Renal cortical epithelial cell (primary cell): ENCODE measurements around the gene SSBP4. TPM values are rescaled to one million over a fixed set of nuclear protein-coding genes. Genes with fewer than 3 reads are reported as not detected.

ENCODE experiments used
- DNase-seq: peaks from one replicate; pipeline ENCODE4 v3.0.0-alpha.2; 2011; ENCODE audit warnings: low read depth
- total RNA-seq: library from RNA; depleted of rRNA; stranded (reverse); fragments of >200 nt; gene quantifications from 2 replicates; pipeline ENCODE4 v1.2.3, GENCODE V29; 2014

The SSBP4 gene
- total RNA-seq, 1 donor from 2014 or later, result 40.5 TPM

DNA sequence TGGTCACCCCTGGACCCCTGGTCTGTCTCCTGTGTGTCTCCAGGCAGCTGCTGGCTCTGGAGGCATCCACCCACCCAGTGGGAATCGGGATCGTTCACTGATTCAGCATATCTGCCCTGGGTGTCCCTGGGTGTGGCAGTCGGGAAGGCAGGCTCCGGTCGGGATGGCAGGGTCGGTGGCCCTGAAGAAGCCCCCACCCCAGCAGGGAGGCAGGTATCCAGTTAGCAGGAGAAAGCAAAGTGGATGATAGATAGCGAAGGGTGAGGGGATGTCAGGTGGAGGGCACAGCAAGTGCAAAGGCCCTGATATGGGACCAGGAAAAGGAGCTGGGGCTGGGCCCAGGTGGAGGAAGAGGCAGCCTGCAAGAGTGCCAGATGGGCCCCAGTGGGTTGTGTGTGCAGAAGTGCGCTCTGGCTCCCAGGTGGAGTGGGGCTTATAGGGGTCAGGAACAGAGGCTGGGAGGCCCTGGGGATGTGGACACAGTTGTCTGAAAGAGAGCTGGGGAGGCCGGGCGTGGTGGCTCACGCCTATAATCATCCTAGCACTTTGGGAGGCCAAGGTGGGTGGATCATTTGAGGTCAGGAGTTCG lies 2.3 kb downstream of the SSBP4 start:
- no peak for DNase-seq

DNA sequence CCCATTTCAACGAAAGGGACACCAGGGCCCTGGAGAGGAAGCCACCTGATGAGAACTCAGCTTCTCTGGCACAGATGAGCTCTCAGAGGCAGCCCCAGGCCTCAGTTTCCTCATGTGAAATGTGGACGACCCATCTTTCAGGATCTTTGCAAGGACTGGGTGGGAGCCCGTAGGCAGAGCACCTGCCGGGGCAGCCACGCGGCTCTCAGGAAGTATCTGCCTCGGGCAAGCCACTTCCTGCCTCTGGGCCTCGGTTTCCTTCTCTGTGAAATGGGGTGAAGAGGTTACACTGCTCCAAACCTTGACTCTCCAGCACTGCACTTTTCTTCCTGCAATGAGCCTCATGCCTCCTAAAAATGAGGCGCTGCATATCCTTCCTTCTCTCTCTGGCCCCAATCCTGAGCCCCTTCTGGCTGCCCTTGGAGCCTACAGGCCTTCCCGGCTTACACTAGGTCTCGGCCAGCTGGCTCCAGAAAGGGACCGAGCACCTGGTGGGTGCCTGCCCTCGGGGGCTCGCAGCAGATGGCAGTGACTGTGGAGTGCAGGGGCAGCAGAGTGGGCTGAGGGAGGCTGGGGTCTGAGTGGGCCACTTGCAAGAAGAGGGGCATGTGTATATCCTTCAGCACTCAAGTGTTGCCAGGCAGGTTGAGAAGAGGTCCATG lies 3.5 kb downstream of the SSBP4 start:
- no peak for DNase-seq

DNA sequence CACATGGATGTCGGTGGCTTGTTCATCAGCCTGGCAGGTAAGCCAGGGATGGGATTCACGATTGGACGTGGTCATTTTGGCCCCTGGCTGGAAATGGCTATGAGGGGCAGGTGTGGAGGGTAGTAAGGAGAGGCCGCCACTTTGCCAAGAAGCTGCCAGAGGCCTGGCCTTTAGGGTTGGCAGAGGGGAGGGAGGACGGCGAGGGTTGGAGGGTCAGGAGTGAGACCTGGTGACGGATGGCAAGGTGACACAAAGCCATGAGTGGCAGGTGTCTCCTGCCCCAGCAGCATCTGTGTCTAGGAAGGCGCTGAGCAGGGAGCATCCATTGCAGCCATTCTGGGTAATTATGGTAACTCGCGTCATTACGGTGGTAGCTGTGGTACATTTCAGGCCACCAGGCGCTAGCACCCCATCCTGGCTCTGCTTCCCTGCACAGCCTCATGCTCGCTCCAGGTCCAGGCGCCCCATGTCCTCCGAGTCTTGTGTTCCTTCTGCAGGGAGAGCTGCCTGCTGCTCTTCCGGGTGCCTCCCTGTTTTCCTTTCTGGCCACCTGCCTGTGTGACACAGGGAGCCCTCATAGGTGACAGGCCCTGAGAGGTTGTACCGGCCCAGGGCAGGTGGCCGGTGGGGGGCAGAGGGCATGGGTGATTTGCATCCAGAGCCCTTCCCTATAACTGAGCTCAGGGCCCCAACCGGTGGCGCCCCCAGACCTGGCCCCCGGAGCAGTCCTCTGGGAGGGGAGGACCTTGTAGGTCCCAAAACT lies 4.2 kb downstream of the SSBP4 start:
- no peak for DNase-seq

DNA sequence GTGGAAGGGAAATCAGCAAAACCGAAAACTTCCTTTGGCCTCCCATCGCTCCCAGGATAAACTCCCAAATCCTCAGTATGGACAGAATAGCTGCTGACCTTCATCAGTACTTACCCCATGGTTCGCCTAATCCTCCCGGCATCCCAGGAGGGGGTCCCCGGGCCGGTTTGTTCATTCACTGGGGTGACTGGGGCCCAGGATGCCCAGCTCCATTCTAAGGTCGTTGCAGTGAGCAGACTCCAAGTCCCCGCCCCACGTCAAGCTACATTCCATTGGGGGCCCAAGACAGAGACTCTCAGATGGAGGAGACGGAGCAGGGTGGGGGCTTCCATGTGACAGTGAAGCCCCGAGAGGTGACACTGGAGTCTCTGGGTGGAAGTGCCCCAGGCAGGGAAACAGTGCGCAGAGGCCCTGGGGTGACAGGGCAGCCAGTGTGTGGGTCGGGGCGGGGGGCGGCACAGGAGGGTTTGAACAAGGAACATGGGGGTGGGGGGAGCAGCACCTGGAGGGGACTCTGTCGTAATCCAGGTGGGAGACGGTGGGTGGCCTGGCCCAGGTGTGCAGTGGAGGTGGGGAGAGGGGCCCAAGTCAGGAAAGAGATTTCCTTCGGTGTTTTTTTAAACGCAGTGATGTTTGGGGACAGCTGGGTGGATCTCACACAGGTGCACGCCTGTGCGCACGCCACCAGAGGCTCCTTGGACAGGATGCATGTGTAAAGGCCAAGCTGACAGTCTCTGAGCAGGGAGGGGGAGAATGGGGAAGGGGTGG lies 5.1 kb downstream of the SSBP4 start:
- DNase-seq, result no peak

DNA sequence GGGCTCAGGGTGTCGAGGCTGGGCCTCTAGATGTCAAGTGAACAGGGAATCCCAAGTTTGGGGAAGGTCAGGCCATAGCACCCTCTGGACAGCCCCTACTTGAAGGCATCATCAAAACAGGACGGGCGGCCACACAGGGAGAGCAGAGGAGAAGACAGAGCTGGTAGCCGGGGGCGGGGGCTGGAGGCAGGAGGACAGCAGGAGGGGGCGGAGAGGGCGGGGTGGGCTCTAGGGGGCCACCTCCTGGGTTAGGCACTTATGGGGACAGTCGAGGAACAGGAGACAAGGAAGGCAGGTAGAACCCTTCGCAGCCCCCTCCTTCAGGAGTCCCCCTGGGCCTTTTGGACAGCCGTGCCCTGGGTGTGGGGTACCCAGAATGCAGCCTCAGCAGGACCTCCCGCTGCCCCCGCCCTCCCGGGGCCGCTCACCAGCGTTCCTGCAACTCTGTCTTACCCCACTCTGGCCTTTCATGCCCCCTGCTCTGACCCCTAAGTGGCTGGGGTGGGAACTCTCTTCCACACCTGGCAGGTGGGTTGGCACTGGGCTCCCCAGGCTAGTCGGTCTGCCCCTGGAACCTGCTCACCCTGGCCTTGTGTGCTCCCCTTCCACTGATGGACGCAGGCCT lies 5.8 kb downstream of the SSBP4 start:
- no peak for DNase-seq

DNA sequence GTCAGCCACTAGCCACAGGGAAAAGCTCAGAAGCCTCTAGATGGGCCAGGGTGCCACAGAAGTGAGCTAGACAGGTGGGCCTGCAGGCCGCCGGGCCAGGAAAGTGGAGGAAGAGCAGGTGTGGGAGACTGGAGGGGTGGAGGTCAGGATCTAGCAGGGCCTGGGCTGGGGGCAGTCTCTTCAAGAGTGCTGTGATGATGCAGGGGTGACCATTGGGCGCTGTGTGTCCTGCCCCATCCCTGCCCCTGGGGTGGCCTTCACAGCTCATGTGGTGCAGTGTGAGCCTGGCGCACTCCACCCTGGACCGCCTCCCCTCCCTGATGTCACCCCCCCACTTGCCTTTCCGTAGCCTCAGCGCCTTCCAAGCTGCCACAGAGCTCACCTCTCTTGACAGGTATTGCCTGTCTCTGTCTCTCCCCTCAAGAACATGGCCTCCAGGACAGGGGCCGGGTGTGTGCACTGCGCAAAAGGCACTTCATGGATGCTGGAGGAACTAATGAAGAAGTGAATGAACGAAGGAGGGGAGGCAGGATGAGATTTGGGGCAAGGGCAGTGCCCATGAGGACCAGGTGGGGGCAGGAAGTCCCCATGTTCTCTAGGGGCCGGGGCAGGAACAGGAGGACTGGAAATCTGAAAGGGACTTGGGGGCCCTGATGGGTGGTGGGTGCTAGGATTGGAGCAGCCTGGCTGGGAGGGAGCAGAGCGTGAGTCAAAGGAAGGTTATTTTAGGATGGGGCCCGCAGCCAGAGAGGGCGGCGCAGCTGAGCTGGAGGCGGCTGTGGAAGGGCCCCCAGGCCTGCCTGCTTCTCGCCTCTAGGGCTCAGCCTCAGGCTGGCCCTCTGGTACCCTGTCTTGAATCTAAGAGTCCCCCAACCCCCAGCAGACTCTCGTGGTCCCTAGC lies 6.6 kb downstream of the SSBP4 start:
- DNase-seq, result no peak

DNA sequence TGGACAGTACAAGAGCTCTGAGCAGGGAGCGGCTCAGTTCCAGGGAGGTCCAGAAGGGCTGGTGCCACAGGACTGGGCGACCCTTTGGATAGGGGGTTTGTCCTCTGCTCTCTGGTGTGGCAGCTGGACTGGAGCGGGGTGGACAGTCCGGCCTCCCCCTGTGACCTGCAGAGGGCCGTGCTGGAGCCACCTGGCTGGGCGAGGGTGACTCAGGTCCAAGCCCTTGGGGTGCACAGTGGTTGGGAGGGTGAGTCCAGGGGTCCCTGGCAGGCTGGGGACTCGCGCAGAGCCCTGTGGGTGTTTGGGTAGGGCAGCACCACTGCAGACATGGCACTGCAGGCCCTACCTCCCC lies 7.2 kb downstream of the SSBP4 start:
- no peak for DNase-seq

DNA sequence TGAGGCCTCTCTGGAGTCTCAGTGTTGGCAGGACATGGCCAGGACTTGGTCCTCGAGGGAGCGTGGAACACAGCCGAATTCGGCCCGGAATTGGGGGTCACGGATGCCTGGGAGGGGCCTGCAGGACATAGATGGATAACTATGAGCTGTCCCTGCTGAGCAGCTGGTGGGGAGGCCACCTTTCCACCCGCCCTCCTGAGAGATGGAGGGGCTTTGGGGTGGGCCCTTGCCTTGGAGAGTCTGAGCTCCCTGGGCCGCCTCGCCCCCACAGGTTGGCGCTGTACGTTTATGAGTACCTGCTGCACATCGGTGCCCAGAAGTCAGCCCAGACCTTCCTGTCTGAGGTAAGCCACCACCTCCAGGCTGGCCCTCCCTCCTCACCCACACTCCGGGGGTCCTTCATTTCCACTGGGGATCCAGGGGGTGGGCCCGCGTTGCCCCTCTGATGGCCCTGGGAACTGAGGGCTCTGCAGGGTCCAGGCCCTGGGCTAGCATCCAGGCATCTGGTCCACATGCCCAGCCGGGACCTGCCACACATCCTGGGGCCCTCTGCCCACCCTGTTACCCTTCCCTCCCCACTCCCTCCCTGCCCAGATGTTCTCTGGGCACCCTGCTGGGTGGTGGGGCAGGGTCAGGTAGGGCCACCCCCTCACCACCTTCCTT lies 8.0 kb downstream of the SSBP4 start:
- DNase-seq, result no peak

DNA sequence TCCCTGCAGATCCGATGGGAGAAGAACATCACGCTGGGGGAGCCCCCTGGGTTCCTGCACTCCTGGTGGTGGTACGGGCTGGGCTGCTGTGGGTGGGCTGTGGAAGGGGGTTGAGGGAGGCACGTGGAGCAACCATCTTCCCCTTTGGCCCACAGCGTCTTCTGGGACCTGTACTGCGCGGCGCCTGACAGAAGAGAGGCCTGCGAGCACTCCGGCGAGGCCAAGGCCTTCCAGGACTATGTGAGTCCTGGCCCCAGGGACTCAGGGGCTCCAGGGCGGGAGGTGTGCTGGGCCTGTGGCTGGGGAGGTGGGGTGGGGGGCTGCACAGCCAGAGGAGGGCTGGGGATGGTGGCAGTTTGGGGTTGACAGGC lies 8.5 kb downstream of the SSBP4 start:
- DNase-seq, result no peak

DNA sequence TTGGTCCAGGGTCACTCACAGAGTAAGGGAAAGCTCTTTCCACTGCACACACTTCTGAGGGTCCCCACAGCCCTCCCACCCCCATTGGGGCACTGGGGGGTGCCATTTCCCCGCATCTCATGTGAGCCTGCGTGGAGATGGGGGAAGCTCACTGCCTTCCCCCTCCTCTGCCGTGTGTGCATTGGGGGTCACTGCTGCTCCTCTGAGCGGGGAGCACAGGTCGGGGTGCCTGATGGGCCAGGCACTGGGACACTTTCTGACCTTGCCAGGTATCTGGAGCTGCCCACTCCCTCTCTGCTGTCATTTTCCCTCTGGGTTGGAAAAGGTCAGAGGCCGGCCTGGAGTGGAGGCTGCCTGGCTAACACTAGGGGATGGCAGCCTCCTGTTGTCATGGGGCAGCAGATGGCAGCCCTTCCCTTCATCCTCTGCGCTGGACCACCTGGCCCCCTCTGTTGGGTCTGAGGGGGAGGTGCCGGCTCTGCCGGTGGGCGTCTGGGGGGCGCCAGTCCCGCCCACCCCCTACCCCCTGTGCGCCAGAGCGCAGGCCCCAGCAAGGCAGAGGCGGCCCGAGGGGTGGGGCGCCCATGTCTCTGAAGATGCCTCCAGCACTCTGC lies 9.1 kb downstream of the SSBP4 start:
- no peak for DNase-seq

DNA sequence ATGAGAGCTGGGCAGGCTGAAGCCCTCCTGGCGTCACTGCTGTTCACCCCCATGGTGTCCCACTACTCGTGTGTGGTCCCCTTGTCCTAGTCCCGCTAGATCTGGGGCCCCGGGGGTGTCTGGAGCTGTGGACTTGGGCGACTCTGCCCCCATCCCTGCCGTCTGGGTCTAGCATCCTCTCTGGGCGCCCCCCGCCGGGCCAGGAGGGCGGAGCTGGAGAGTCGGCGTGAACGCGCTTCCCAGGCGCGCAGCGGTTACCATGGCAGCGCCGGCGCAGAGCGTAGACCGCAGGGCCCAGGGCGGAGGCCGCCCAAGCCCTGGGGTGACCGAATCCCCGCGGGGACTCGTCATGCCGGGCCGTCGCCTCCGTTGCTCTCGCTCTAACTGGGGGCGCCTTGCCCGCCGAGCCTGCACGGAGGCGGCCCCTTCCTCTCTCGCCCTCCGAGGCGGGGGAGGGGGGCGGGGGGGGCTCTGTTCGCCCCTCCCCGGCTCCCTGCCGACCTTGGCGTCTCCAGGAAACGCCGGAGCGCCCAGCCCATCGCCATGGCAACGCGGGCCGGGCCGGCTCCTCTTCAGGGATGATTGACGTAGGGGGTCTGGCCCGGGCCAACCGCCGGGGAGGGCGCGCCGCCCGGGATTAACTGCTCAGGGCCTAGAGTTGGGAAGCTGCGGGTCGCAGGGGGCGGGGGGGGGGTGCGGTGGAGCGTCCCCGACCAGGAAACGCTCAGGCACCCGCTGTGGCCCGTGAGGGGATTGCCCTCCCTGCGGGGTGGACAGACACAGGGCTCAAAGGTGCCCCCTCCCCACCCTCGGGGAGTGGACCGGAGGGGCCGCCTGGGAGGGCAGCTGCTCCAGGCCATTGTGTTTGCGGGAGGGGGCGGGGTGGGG lies 9.8 kb downstream of the SSBP4 start:
- no peak for DNase-seq

DNA sequence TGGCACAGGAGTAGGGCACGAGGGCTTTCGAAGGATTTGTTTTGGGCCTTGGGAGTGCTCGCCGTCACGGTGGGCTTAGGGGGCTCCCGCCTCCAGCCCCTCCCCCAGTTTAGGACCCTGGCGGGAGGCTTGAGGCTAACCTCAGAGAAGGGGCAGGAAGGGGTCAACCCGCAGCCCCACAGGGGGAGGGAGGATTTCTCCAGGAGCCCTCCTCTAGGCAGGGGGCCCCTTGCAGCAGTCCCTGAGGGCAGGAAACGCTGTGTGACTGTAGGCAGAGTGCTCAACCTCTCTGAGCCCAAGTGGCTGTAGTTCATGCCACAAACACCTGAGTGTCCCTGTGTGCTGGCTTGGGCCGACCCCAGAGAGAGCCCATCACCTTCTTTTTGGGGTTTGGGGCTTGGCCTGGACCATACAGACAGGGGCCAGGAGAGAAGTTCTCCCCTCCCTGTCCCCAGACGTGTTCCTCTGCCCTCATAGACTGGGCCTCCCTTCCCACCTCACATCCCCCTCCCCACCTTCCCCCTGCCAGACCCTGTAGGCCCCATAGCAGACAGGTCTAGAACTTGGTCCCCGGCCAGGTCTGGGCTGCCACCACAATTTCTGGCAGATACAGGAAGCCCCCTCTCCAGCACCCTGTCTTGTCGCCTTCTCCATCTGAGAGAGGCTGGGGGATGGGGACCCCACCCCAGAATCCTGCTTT lies 10.7 kb downstream of the SSBP4 start:
- no peak for DNase-seq

DNA sequence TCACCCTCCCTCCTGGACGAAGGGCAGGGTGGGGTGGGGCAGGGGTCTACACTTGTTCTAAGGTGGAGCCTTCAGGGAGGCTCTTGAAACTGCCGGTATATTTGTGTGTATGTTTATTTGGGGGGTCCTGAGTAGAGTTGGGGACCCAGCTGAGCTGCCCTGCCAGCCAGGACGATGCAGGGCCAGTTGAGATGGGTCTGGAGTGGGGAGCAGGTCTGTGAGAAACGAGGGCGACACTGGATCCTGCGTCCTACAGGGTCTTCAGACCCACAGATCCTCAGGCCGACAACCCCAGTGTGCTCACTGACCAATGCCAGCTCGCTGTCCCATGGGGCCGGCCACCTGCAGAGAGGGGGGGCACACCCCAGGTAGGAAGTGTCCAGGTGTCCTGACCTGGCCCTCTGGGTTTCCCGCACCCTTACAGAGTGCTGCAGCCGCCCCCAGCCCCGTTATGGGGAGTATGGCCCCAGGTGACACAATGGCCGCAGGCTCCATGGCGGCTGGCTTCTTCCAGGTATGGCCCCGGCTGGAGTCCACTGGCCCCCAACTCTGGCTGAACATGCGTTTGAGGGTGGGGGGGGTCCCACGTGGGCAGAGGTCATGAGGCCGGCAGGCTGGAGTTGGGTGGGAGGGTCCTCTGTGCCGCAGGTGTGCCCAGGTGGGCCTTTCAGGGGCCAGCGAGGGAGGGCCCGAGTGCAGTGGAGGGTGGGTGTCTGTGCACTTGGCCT lies 11.4 kb downstream of the SSBP4 start:
- no peak for DNase-seq

DNA sequence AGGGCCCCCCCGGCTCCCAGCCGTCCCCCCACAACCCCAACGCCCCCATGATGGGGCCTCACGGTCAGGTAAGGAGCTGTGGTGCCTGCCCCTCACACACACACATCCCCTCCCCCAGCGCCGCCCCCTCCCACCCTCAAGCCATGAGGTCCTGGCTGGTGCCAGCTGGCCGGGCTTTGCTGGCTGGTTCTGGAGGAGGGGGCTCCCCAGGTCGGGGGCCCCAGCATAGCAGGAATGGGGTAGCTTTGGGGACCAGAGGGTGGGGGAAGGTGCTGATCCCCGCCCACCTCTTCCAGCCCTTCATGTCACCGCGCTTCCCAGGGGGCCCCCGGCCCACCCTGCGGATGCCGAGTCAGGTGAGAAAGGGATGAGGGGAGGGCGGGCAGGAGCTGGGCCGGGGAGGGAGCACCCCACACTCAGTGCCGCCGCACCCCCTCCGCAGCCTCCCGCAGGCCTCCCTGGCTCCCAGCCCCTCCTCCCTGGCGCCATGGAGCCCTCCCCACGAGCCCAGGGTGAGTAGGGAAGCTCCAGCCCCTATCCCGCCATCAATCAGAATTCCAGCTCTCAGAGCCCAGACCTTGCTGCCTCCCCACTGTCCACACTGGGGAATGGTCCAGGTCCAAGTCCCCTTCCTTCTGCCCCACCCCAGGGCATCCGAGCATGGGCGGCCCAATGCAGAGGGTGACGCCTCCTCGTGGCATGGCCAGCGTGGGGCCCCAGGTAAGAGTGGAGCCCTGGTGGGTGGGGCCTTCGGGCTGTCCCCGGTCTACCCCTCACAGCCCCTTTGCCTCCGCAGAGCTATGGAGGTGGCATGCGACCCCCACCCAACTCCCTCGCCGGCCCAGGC lies 12.4 kb downstream of the SSBP4 start:
- no peak for DNase-seq

DNA sequence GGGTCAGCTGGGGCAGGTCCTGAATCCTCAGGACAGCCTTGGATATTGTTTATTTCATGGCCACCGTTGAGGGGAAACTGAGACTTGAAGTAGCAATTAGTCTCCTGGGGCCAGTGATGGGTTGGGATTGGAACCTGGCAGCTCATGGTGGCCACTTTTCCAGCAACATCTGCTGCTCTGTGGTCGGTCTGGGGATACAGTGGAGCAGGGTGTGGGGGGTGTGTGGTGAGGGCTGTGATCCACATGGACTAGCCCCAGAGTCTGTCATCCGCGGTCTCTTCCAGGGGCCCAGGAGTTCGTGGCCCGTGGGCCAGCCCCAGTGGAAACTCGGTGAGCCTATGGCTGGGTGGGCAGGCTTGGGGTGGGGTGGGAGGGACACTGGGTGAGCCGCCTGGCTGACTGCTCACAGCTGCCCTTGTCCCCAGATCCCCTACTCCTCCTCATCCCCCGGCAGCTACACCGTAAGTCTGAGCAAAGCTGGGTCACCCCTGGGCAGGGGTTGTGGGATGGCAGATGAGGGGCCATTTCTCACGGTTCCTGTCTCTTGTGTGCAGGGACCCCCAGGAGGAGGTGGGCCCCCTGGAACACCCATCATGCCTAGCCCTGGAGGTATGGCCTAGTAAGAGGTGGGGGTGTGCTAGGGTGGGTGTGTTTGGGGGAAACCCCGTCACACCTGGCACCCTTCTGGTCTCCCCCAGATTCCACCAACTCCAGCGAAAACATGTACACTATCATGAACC lies 13.2 kb downstream of the SSBP4 start:
- no peak for DNase-seq
